Measurements from ENCODE around the gene SLC35F1.

Gene SLC35F1

DNA sequence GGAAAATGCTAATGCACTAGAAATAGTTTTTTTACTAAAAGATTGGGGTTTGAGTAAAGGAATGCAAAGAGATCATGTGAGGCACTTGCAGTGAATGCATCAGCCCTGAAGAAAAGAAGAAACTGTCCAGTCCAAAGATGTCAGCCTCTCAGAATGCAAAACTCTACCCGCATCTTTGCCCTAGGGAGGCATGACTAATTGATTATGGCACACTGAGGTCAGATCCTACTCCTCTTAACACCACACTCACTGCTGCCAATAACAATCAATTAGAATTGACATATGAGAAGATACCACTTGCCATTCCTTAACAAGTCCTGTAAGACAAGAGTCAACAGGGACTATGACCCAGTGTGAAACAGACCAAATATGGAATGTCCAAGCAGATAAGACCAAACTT lies 378.7 kb downstream of the SLC35F1 start:
- no peak for DNase-seq

DNA sequence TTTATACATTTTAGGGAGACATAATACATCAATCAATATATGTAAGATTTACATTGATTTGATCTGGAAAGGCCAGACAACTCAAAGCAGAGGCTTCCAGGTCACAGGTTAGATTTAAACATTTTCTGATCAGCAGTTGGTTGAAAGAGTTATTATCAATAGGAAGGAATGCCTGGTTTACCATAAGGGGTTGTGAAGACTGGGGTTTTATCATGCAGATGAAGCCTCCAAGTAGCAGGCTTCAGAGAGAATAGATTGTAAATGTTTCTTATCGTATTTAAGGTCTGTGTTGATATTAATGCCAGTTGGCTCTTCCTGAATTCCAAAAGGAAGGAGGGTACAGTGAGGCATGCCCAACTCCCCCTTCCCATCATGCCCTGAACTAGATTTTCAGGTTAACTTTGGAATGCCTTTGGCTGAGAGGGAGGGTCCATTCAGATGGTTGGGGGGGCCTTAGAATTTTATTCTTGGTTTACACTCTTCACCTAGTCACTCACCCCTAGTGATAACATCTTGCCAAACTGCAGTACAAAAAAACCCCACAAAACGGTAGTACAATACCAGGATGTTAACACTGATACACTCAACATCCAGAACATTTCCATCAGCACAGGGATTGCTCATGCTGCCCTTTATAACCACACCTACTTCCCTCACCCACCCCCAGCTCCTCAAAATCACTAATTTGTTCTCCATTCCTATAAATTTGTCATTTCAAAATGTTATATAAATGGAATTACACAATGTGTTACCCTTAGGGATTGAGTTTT lies 381.5 kb downstream of the SLC35F1 start:
- no peak for DNase-seq

DNA sequence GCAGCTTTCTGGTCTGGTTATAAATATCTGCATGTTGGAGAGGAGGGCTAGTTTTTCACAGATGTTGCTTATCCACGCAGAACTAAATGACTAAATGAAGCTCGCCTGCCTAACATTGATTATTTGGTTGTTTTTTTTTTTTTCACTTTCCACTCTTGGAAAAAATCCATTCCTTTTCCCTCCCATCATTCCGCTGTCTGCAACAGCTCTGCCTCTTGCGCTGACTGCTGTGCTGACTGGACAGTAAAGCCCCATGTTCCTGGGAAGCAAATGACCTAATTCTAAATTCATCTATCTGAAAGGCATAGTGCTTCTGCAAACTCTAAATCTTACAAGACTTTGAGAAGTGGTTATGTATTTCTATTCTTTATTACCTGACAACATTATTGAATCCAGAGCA lies 385.5 kb downstream of the SLC35F1 start:
- no peak for DNase-seq

DNA sequence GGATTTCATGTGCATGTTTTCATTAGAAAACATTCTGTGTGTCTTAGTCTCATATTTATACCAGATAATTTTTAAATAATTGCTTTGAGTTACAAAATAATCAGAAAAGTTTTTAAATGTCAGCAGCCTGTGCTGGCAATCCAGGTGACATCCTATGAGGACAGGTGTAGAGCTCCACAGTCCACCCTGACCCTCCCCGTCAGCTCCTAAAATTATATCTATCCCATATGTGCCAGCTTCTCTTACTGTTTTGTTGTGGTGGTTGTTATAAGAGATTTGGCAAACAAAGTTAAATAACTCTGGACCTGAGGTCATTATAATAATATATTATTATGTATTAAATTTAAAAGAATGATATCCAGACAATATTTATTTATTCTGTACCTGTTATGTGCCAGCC lies 387.8 kb downstream of the SLC35F1 start:
- DNase-seq, result no peak

DNA sequence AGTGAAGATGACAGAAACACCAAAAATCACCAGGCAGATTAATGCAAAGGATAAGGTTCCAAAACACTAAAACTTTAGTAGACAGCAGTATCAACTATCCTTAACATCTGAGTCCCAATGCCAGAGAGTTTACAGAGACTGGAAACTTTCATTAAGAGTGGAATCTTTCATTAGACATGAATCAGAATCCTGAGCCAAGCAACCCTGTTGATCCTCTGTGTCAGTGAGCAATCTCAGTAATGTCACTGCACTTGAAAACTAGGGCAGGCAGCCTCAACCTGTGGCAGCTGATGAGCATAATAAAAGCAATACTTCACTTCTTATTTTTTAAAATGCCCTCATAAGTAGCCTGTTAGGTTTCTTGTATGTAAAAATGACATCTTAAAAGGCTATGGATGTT lies 388.3 kb downstream of the SLC35F1 start:
- no peak for DNase-seq

DNA sequence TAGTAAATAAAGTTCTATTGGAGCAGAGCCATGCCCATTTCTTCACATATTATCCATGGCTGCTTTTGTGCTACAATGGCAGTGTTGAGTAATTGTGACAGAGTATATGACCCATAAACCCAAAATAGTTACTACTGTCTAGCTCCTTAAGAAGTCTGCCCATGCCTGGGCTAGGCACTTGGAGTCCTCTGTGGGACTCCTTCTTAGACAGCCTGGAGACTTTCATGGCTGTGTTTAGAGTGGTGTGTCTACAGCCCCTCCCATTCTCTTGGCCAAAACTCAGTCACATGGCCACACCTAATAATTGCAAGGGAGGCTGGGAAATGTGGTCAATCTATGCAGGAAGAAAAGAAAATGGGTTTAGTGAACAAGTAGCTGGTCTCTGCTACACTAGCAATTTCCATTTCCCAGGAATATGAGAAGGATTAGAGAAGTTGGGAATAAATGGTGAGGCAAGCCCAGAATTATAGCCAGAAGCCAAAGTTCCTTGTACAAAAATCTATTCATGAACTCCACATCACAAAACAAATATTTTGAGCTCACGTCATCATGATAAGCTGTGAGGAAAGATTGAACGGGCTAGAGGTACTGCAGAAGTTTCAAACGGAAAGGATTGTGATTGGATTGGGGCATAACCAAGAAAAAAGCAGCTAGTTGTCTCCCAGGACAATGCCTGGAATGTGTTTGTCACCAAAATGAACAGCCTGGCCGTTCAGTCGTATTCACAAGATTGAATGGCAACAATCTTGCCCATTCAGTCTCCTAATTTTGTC lies 389.3 kb downstream of the SLC35F1 start:
- DNase-seq, result no peak

DNA sequence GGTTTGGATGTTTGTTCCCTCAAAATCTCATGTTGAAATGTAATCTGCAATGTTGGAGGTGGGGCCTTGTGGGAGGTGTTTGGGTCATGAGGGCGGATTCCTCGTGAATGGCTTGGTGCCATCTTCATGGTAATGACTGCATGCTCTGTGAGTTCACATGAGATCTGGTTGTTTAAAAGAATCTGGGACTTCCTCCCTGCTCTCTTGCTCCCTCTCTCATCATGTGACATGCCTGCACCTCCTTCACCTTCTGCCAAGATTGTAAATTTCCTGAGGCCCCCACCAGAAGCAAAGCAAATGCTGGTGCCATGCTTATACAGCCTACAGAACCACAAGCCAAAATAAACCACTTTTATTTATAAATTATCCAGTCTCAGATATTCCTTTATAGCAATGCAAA lies 390.8 kb downstream of the SLC35F1 start:
- DNase-seq, result no peak

DNA sequence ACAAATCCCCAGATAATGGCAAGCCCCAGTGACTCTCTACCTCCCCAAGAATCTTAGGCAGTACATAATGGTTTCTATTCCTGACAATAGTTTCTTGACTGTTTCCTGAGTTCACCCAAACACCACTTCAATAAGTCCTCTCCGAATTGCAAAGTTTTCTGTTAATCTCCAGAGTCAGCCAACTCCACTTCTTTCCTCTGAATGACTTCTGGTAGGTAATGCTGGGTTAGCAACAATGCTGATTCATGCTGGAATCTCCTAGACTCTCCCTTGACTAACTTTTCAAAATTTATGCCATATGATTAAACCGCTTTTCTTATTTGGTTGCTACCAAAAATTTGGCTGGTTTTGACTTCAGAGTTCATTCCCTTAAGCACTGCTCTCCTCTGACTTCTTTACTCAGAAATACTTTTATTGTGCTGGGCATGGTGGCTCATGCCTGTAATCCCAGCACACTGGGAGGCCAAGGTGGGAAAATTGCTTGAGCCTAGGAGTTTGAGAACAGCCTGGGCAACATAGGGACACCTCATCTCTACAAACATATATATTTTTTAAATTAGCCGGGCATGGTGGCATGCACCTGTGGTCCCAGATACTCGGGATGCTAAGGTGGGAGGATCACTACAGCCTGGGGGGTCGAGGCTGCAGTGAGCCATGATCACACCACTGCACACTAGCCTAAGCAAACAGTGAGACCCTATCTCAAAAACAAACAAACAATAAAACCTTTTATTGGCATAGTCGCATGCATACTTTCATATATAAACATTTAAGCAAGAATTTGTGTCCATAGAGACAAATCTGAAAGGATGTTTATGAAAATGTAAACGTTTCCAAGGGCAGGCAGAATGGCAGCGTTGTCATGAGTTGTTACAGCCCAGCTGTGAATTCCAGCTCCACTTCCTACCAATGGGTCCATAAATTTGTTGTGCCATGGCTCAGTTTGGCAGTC lies 391.7 kb downstream of the SLC35F1 start:
- no peak for DNase-seq

DNA sequence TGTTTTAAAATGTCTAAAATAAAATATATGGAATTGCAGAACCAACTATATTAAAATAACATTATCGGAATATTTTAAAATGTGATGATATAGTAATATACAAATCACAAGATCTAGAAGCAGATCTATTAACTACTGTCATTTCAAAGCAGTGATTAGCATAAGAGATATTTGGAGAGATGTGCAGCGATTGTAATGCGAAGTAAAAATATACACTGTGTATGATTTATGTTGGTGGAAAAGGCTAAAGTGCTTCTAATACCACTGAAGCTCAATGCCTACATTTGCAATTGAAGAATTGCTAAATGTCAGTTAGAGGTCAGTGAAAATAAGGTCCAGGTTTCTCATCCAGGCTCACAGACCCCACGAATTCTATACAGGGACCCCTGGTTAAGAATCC lies 392.4 kb downstream of the SLC35F1 start:
- no peak for DNase-seq

DNA sequence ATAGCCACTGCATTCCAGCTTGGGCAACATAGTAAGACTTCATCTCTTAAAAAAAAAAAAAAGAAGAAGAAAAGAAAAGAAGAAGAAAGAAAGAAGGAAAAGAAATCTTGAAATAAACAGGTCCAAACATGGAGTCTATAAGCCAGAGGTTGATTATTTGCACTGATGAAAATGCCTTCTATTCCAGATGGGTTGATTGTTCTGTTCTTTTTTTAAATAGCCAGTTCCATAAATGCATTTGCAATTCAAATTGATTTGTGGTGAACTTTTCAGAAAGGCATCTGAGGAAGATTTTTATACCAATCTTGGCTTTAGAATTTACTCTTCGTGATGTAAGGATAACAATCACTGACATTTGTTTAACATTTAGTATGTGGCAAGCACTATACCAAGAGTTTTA lies 397.3 kb downstream of the SLC35F1 start:
- no peak for DNase-seq

DNA sequence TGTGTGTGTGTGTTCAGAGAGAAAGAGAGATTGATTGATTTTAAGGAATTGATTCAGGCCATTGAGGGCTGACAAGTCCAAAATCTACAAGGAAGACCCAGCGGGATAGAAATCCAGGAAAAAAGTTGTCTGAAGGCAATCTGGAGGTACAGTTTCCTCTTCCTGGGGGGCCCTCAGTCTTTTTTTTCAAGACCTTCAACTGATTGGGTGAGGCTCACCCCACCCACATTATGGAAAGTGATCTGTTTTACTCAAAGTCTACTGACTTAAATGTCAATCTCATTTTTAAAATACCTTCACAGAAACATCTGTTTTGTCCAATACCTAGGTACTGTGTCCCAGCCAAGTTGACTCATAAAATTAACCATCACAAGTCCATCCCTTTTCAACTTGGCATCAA lies 398.0 kb downstream of the SLC35F1 start:
- no peak for DNase-seq

DNA sequence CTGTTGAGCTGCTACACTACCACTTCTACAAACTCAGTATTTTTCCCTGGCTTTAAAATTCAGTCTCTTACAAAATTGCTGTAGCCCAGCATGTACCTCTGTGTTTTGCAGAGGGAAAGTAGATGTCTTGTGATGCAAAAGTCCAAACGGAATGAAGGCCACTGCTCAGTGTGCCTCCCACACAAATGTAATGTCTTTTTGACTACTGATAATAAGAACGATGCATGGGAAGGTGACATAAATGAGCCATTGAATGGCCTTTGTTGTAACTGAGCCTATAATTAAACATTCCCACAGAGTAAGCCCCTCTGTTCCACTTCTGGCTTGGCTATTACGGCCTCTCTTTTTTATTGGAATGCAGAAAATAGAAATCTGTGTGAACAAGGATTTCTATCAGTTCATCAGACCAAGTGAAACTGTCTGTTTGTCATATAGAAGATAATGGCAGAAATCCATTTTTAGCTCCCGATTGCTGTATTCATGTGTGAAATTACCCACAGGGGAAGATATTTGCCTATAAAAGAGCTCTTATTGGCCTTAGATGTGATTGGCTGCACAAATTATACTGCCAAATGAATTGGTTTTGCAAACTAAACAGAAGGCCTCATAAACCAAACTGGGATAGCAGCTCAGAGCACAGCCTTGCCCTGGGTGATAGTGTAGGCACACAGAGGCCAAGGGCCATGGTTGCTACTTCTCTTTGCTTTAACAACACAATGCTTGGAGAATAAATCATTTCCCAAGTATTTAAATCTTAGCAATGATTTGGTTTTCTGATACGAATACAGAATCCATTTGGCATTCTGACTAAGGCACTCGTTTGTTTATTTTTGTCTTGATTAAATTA lies 399.6 kb downstream of the SLC35F1 start:
- no peak for DNase-seq

DNA sequence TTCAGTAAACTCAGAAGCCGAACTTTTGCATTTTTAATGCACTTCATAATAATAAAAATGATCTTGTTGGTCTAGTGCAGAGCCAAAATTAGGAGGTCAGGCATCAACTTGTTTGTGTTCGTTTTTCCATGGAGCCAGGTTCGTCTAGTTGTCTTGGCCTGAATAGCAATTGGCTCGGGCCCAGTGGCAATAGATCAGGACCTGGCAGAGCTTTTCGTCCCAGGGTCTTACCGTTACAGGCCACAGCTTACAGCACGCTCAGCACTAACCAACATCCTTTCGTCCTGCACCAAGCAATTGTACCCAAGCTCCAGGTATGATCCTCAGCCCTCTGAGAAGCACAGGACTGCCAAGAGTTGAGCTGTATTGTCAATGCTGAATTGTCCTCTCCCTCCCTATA lies 400.5 kb downstream of the SLC35F1 start:
- no peak for DNase-seq

DNA sequence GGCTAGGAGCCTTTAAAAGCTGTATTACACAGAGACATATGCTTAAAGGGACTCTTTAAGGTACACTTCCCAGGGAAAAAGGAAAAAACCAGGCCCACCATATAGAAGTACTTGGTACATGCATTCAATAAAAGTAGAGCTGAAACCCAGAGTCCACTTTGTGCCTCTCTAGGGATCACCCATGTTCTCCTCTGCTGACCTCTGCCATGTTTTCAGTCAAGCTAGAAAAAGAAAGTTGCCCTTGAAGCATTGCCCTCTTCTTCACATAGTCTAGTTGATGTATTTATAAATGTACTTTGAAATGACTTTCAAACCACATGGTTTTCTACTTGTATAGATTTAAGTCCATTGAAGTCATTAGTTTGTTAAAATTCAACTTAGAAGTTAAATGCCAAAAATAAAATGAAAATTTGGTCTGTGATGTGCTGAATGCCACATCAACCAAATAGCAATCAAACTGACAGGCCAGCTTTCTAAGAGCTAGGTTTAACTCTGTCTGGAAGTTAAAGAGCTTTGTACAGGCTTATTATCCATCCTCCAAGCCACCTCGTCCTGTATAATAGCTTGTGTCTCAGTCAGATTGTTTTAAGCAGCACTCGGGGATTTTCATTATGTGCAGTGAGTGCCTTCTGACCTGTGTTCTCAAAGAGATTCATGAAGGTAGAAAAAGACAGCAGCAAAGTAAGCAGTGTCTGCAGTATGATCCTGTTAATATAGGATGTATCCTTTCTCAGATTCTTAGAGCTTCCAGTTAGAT lies 402.5 kb downstream of the SLC35F1 start:
- no peak for DNase-seq

DNA sequence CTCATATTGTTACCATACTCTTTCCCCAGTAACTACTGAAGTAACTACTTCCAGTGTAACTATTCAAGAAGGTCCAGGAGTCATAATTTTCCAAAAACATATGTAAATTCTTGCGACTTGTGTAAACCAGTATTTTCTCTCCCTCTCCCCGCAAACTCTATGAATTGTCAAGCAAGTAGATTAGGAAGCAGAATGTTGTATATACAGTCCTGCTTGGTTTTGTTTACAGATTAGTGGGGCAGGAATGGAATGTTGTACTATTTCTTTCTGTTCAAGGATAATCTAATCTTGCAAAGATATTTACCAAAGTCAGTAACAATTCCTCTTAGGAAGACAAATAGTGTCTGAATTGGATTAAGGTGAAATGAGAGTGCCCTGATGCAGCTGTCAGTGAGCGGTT lies 406.1 kb downstream of the SLC35F1 start:
- no peak for DNase-seq

DNA sequence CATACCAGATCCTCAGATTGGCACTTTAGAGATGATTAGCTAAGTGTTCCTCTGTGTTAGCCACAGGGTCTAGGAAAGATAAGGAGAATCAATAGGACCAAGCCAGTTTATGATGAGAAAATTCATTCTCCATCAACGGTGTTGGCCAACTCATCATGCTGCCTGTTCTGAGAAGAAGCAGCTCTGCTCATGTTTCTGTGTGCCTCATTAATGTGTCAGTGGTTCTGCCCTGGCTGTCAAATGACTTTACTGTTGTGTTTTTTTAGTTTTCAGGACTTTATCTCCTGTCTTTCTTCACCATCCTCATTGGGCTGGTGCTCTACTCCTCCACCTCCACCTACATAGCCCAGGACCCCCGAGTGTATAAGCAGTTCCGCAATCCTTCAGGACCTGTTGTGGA lies 406.7 kb downstream of the SLC35F1 start:
- DNase-seq, result no peak

DNA sequence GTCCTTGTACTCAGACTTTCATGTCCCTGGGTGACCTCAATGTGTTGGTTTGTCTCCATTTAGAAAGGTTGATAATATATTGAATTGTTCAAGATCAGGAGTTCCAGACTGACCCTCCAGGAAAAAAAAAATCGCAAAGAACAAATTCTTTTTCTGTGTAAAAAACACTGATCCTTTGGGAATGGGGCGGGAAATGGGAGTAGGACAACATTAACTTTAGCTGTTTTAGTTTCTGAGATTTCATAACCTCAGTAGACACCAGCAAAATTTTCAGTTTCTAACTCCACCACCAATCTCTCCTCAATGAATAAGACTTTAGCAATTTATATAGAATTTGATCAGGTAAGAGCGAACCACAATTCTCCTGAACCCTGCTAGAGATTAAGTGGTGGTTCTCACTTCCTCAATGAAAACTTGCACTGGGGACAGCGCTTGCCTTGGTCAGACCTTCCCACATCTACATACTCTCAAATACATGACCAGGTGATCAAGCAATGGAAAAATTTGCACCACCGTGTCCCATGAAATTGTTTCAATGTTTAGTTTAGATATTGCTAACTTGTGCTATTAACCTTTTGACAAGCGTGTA lies 409.8 kb downstream of the SLC35F1 start:
- DNase-seq, result no peak

DNA sequence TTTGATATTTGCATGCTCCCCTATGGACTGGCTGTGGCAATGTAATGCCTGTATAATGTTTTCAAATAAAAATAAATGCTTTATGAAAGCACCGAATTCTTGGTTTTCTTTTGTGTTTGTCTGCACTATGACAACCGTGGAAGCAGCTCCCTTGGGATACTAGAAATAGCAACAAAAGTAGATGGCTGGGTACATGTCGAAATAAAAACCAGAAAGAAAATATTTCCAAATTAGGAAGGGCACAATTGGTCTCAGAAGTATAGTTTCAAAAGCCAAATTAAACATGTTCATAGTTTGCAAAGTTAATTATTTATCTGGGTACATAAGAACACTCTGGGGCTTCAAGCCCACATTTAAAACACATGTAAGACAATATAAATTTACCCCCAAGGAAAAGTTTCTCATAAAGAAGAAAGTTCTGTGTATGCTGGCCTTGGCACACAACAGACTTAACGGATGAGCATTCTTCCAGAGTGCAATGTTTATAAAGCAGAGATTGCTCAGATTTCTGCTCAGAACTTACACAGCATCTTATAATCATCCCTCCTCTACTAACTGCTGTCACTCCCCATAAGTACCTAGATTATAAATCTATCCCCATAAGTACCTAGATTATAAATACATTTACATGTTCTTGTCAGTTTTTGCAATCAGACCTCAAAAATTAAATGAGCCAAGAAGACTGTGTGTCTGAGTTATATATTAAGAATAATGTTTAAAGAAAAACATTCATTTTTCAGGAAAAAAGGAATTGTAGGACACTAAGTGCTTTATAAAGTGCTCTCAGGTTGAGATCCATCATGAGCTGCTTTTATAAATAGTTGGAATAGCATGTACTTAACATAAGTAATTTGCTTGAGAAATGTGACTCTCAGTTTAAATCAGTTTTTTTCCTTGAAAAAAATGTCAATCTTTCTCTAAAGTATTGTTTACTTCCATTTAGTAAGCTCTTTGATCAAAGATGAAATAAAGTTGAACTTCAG lies 410.8 kb downstream of the SLC35F1 start:
- no peak for DNase-seq

DNA sequence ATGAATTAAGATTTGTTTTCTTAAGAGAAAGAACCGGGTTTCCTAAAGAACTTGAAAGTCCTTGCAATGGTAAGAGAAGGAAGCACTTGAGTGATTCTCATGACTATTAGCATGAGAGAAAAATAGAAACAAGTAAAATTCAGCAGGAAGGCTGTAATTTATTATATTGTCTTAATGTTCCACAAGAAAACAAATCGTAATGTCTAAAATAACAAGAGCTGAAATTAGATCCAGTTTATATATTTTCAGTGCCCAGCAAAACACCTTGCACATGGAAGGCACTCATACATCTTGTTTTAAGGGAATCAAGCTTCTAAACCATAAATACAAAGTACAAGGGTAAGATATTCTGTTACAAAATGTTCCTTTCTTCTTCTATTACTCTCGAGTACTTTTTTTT lies 411.6 kb downstream of the SLC35F1 start:
- DNase-seq, result no peak

DNA sequence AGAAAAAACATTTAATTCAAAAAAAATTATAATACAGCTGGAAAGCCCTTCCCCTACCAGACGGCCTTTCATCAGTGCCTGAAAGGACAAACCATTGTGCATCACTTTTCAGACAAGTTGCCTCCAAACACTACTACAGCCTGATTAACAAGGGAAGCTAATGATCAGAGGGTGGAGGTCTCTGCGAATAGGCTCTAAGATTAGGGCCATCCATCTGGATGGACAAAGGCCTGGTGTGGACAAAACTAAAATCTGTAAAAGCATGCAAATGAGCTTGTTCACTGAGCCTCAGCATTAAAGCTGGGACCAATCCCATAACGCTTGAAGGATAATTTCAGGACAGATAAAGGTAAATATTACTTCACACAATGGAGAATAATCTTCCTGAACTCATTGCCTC lies 412.4 kb downstream of the SLC35F1 start:
- DNase-seq, result no peak
